ENCODE data around the gene MLH3. TPM values are rescaled to one million over a fixed set of nuclear protein-coding genes. Genes with fewer than 3 reads are reported as not detected.
"Not testable (repeated sequence)": the region's sequence is repeated elsewhere in the genome, so short reads cannot be mapped to it uniquely, and the experiment has no call there.

The MLH3 gene
- total RNA-seq, 2 experiments from 2014 or later: 28.1 to 30.8 TPM

GRCh38 chr14:75010472-75011093 is 40.7 kb downstream of the MLH3 start:
- POLR2A ChIA-PET: interaction anchor here (0.6 kb wide), 1 partner anchor 87 kb away, joined by 5 read pairs; the partner anchor contains the start of gene RPS6KL1
- CTCF ChIA-PET: interaction anchor here (0.6 to 1.6 kb wide), 2 partner anchors 12 to 23 kb away, joined by 3 read pairs; no protein-coding TSS in a partner anchor
- Mint-ChIP-seq H3K9me3 (ENCODE audit: low read depth) (no peaks in the 10 kb centered on the region), H3K27ac (peak overlapping the region; percentile 10), H3K4me1 (peaks cover 35% of the 10 kb centered on the region), H3K4me3 (no peak overlapping the region), H3K27me3 (no peaks in the 10 kb centered on the region), H3K36me3 (ENCODE audit: low read depth) (peaks cover 48% of the 10 kb centered on the region)
- no peak for ATAC-seq
- intact Hi-C loops (cut with DNase I, micrococcal nuclease): loop anchor here in 1 of 2 experiments (5.0 kb wide), 1 partner anchor 82 kb away; no protein-coding TSS in a partner anchor
- DNase-seq: no peak

- DNase-seq (no peak), ATAC-seq (no peak)
- peaks cover 45% of the 10 kb centered on the region for H3K4me1 Mint-ChIP-seq
- H3K36me3 Mint-ChIP-seq (ENCODE audit: low read depth): peaks cover 58% of the 10 kb centered on the region
- H3K27ac Mint-ChIP-seq: peak overlapping the region; percentile 38
- ChIA-PET CTCF (no interaction called here), POLR2A (no interaction called here)
- intact Hi-C loops (cut with DNase I, micrococcal nuclease): no loop called here
- no peaks in the 10 kb centered on the region for H3K27me3 Mint-ChIP-seq
- no peaks in the 10 kb centered on the region for H3K9me3 Mint-ChIP-seq (ENCODE audit: low read depth)
- H3K4me3 Mint-ChIP-seq: no peak overlapping the region
These were observed 42.1 kb downstream of the MLH3 start for GRCh38 chr14:75009176-75009575.

- Mint-ChIP-seq H3K27me3 (no peaks in the 10 kb centered on the region), H3K9me3 (ENCODE audit: low read depth) (no peaks in the 10 kb centered on the region), H3K4me3 (no peak overlapping the region), H3K4me1 (peaks cover 39% of the 10 kb centered on the region), H3K36me3 (ENCODE audit: low read depth) (peaks cover 46% of the 10 kb centered on the region), H3K27ac (no peak overlapping the region)
- no peak for ATAC-seq
- DNase-seq: no peak
- ChIA-PET POLR2A (no interaction called here), CTCF (interaction anchor here (1.7 kb wide), 1 partner anchor 8 kb away, joined by 3 read pairs; no protein-coding TSS in a partner anchor)
- intact Hi-C loops (cut with DNase I, micrococcal nuclease): no loop called here
These were observed 45.9 kb downstream of the MLH3 start for GRCh38 chr14:75005357-75005756.

GRCh38 chr14:75003250-75004027 is 47.8 kb downstream of the MLH3 start:
- ATAC-seq (no peak), DNase-seq (peak; percentile 13)
- Mint-ChIP-seq H3K4me3 (peak overlapping the region; percentile 87), H3K27me3 (no peaks in the 10 kb centered on the region), H3K9me3 (ENCODE audit: low read depth) (no peaks in the 10 kb centered on the region), H3K4me1 (peaks cover 35% of the 10 kb centered on the region), H3K36me3 (ENCODE audit: low read depth) (peaks cover 39% of the 10 kb centered on the region), H3K27ac (peak overlapping the region; percentile 88)
- ChIA-PET POLR2A (interaction anchor here (0.6 to 1.9 kb wide), 3 partner anchors 45 to 1877 kb away, joined by 3 to 5 read pairs (median 4); no protein-coding TSS in a partner anchor), CTCF (interaction anchor here (0.6 to 1.7 kb wide), 8 partner anchors 10 to 165 kb away, joined by 3 to 5 read pairs (median 4); no protein-coding TSS in a partner anchor)
- intact Hi-C loops (cut with DNase I, micrococcal nuclease): loop anchor here (2.0 to 5.0 kb wide), 9 partner anchors 47 to 1149 kb away; partner anchors contain the start of genes MLH3 (in 2 of the 2), ABCD4 (in 1 of the 2), ALDH6A1 (in 1 of the 2) and GPATCH2L (in 1 of the 2)

- intact Hi-C loops (cut with DNase I, micrococcal nuclease): loop anchor here (1.0 to 5.0 kb wide), 17 partner anchors 48 to 1150 kb away; partner anchors contain the start of genes MLH3 (in 2 of the 2), TMED10 (in 2 of the 2), ABCD4 (in 1 of the 2) and ACYP1 (in 1 of the 2)
- H3K27ac Mint-ChIP-seq: peak within 1 kb of the TSS; percentile 88
These were observed 48.6 kb downstream of the MLH3 start, which contains the start of gene EIF2B2 for GRCh38 chr14:75002392-75003249. Gene EIF2B2 (plus strand): TSS chr14:75002921. CDS start chr14:75002991, 70 bp downstream.

GRCh38 chr14:75001899-75002298 is 49.4 kb downstream of the MLH3 start:
- POLR2A ChIA-PET: interaction anchor here (1.9 kb wide), 1 partner anchor 60 kb away, joined by 5 read pairs; no protein-coding TSS in a partner anchor
- Mint-ChIP-seq H3K4me1 (peaks cover 28% of the 10 kb centered on the region), H3K36me3 (ENCODE audit: low read depth) (peaks cover 28% of the 10 kb centered on the region), H3K27me3 (no peaks in the 10 kb centered on the region), H3K4me3 (peak overlapping the region; percentile 87), H3K27ac (peak overlapping the region; percentile 88), H3K9me3 (ENCODE audit: low read depth) (no peaks in the 10 kb centered on the region)
- CTCF ChIA-PET: no interaction called here
- intact Hi-C loops (cut with DNase I, micrococcal nuclease): loop anchor here (1.0 to 5.0 kb wide), 17 partner anchors 49 to 1150 kb away; partner anchors contain the start of genes MLH3 (in 2 of the 2), TMED10 (in 2 of the 2), ABCD4 (in 1 of the 2) and ACYP1 (in 1 of the 2)
- ATAC-seq: no peak
- DNase-seq: no peak

More at GRCh38 chr14:75002392-75003249, 48.6 kb downstream of the MLH3 start, which contains the start of gene EIF2B2:
- no peaks in the 10 kb centered on the region for H3K27me3 Mint-ChIP-seq
- POLR2A ChIA-PET: interaction anchor here (0.6 to 1.9 kb wide), 2 partner anchors 61 to 1876 kb away, joined by 3 to 5 read pairs; no protein-coding TSS in a partner anchor
- H3K9me3 Mint-ChIP-seq (ENCODE audit: low read depth): no peaks in the 10 kb centered on the region
- ATAC-seq (peak; percentile 97), DNase-seq (peak; percentile 99)
- H3K36me3 Mint-ChIP-seq (ENCODE audit: low read depth): peaks cover 33% of the 10 kb centered on the region
- peaks cover 34% of the 10 kb centered on the region for H3K4me1 Mint-ChIP-seq
- peak within 1 kb of the TSS; percentile 87 for H3K4me3 Mint-ChIP-seq
- CTCF ChIA-PET: interaction anchor here (0.6 to 1.5 kb wide), 4 partner anchors 16 to 142 kb away, joined by 3 to 5 read pairs (median 4); no protein-coding TSS in a partner anchor

- ATAC-seq: no peak
- POLR2A ChIA-PET: no interaction called here
- Mint-ChIP-seq H3K27me3 (no peaks in the 10 kb centered on the region), H3K9me3 (ENCODE audit: low read depth) (no peaks in the 10 kb centered on the region), H3K4me3 (no peak overlapping the region), H3K27ac (no peak overlapping the region), H3K4me1 (peaks cover 26% of the 10 kb centered on the region), H3K36me3 (ENCODE audit: low read depth) (peaks cover 22% of the 10 kb centered on the region)
- intact Hi-C loops (cut with DNase I, micrococcal nuclease): loop anchor here (5.0 kb wide), 5 partner anchors 54 to 1151 kb away; partner anchors contain the start of genes GPATCH2L (in 1 of the 2), LTBP2 (in 1 of the 2) and ZC2HC1C (in 1 of the 2)
- CTCF ChIA-PET: no interaction called here
- DNase-seq: no peak
These were observed 50.0 kb downstream of the MLH3 start for GRCh38 chr14:75001261-75001660.

GRCh38 chr14:74995781-74996180 is 55.5 kb downstream of the MLH3 start:
- DNase-seq; H3K4me1 Mint-ChIP-seq; H3K27me3 Mint-ChIP-seq; H3K27ac Mint-ChIP-seq; H3K36me3 Mint-ChIP-seq (ENCODE audit: low read depth); POLR2A ChIA-PET; H3K9me3 Mint-ChIP-seq (ENCODE audit: low read depth); intact Hi-C loops (cut with DNase I, micrococcal nuclease); ATAC-seq; H3K4me3 Mint-ChIP-seq; CTCF ChIA-PET: not testable (repeated sequence)

GRCh38 chr14:74994182-74994581 is 57.1 kb downstream of the MLH3 start:
- DNase-seq; POLR2A ChIA-PET; H3K36me3 Mint-ChIP-seq (ENCODE audit: low read depth); intact Hi-C loops (cut with DNase I, micrococcal nuclease); ATAC-seq; H3K9me3 Mint-ChIP-seq (ENCODE audit: low read depth); H3K4me1 Mint-ChIP-seq; H3K4me3 Mint-ChIP-seq; CTCF ChIA-PET; H3K27ac Mint-ChIP-seq; H3K27me3 Mint-ChIP-seq: not testable (repeated sequence)

- intact Hi-C loops (cut with DNase I, micrococcal nuclease): no loop called here
- ATAC-seq (no peak), DNase-seq (no peak)
- POLR2A ChIA-PET: no interaction called here
- H3K27me3 Mint-ChIP-seq: no peaks in the 10 kb centered on the region
- H3K4me3 Mint-ChIP-seq: no peak overlapping the region
- no peak overlapping the region for H3K27ac Mint-ChIP-seq
- H3K9me3 Mint-ChIP-seq (ENCODE audit: low read depth): no peaks in the 10 kb centered on the region
- no peaks in the 10 kb centered on the region for H3K36me3 Mint-ChIP-seq (ENCODE audit: low read depth)
- H3K4me1 Mint-ChIP-seq: no peaks in the 10 kb centered on the region
- CTCF ChIA-PET: interaction anchor here (0.6 kb wide), 2 partner anchors 35 to 226 kb away, joined by 3 read pairs; no protein-coding TSS in a partner anchor
These were observed 62.3 kb downstream of the MLH3 start for GRCh38 chr14:74988993-74989392.

Measured in activated CD4-positive, alpha-beta T cell treated with anti-CD3 and anti-CD28 coated beads for 36 hours (primary cell).